Putamen (tissue), 1 donor: ENCODE measurements around the gene PTPRR.
"Not testable (repeated sequence)": the region's sequence is repeated elsewhere in the genome, so short reads cannot be mapped to it uniquely, and the experiment has no call there.

Experiments used
- DNase-seq: peaks from one replicate; pipeline ENCODE4 v3.0.0-alpha.2; 2016; ENCODE audit warnings: low spot score

Gene PTPRR

GRCh38 chr12:70840656-70841350 is 79.7 kb downstream of the PTPRR start:
- no peak for DNase-seq

GRCh38 chr12:70839544-70839943 is 81.0 kb downstream of the PTPRR start:
- DNase-seq, result no peak

GRCh38 chr12:70838127-70838526 is 82.4 kb downstream of the PTPRR start:
- no peak for DNase-seq

- no peak for DNase-seq
Measured at GRCh38 chr12:70837026-70837425, 83.5 kb downstream of the PTPRR start.

- no peak for DNase-seq
Measured at GRCh38 chr12:70835948-70836347, 84.6 kb downstream of the PTPRR start.

GRCh38 chr12:70831543-70831942 is 89.0 kb downstream of the PTPRR start:
- no peak for DNase-seq

- DNase-seq, result no peak
Measured at GRCh38 chr12:70830221-70831061, 90.1 kb downstream of the PTPRR start.

GRCh38 chr12:70829070-70829469 is 91.5 kb downstream of the PTPRR start:
- no peak for DNase-seq

GRCh38 chr12:70828351-70828750 is 92.2 kb downstream of the PTPRR start:
- DNase-seq, result no peak

- DNase-seq, result no peak
Measured at GRCh38 chr12:70826156-70826555, 94.4 kb downstream of the PTPRR start.

- DNase-seq, result no peak
Measured at GRCh38 chr12:70824511-70824910, 96.0 kb downstream of the PTPRR start.

GRCh38 chr12:70823182-70823976 is 97.2 kb downstream of the PTPRR start:
- no peak for DNase-seq

GRCh38 chr12:70822412-70822811 is 98.1 kb downstream of the PTPRR start:
- peak; percentile 45 for DNase-seq

GRCh38 chr12:70815971-70816391 is 104.6 kb downstream of the PTPRR start:
- DNase-seq, result no peak

- no peak for DNase-seq
Measured at GRCh38 chr12:70815056-70815455, 105.5 kb downstream of the PTPRR start.

- DNase-seq, result no peak
Measured at GRCh38 chr12:70813559-70813958, 107.0 kb downstream of the PTPRR start.

- DNase-seq, result peak; percentile 22
Measured at GRCh38 chr12:70812136-70812535, 108.4 kb downstream of the PTPRR start.

GRCh38 chr12:70809887-70810286 is 110.7 kb downstream of the PTPRR start:
- no peak for DNase-seq

- not testable (repeated sequence) for DNase-seq
Measured at GRCh38 chr12:70807993-70808392, 112.5 kb downstream of the PTPRR start.

- DNase-seq, result no peak
Measured at GRCh38 chr12:70806827-70807226, 113.7 kb downstream of the PTPRR start.

- no peak for DNase-seq
Measured at GRCh38 chr12:70806043-70806442, 114.5 kb downstream of the PTPRR start.

- peak; percentile 61 for DNase-seq
Measured at GRCh38 chr12:70798016-70798783, 122.3 kb downstream of the PTPRR start.
